Heart left ventricle (tissue), 16 donors: ENCODE data around the gene ADGRV1. TPM values are rescaled to one million over a fixed set of nuclear protein-coding genes. Genes with fewer than 3 reads are reported as not detected.
A peak's percentile ranks its signal among the peaks of the same experiment; 100 is the strongest.

Experiments used
- ATAC-seq, 4 donors: fragments of 200-7000 bp; cut with Tn5 transposase; one replicate each; pipeline ENCODE4 v1.9.1; 2020 to 2022; ENCODE audit warnings: moderate library complexity in 4 of 4, mild to moderate bottlenecking in 3 of 4, moderate number of reproducible peaks in 1 of 4
- DNase-seq, 5 donors: peaks; one replicate each; pipeline ENCODE4 v3.0.0-alpha.2; 2020
- H3K27ac ChIP-seq, 12 donors: fragments of 200-600 bp; sonication (generic) in 4 of 12; one replicate each; pipeline versions ENCODE4 v1.5.0 to v1.8.0; 2016 to 2022; ENCODE audit warnings: mild to moderate bottlenecking in 2 of 12
- H3K27me3 ChIP-seq, 9 donors: fragments of 200-600 bp; sonication (generic) in 2 of 9; one replicate each; pipeline versions ENCODE4 v1.5.1 to v1.8.0; 2016 to 2022; ENCODE audit warnings: mild to moderate bottlenecking in 3 of 9
- H3K36me3 ChIP-seq, 9 donors: fragments of 200-600 bp; sonication (generic) in 2 of 9; one replicate each; pipeline versions ENCODE4 v1.5.0 to v1.8.0; 2018 to 2022; ENCODE audit warnings: mild to moderate bottlenecking in 2 of 9
- H3K4me1 ChIP-seq, 12 donors: fragments of 200-600 bp; sonication (generic) in 4 of 12; one replicate each; pipeline versions ENCODE4 v1.5.0 to v1.8.0; 2016 to 2022; ENCODE audit warnings: mild to moderate bottlenecking in 3 of 12
- H3K4me3 ChIP-seq, 12 donors: fragments of 200-600 bp; sonication (generic) in 4 of 12; one replicate each; pipeline versions ENCODE4 v1.5.0 to v1.8.0; 2017 to 2022; ENCODE audit warnings: mild to moderate bottlenecking in 9 of 12, moderate library complexity in 4 of 12
- H3K9me3 ChIP-seq, 12 donors: fragments of 200-600 bp; sonication (generic) in 4 of 12; one replicate each; pipeline versions ENCODE4 v1.5.0 to v1.8.0; 2016 to 2022; ENCODE audit warnings: mild to moderate bottlenecking in 1 of 12
- CTCF ChIP-seq, 12 donors: fragments of 200-600 bp; sonication (generic) in 4 of 12; IDR thresholded peaks; one replicate each; pipeline versions ENCODE4 v1.5.0 to v1.8.0; 2018 to 2022; ENCODE audit warnings: antibody characterized with exemption in 12 of 12, mild to moderate bottlenecking in 5 of 12
- POLR2A ChIP-seq, 2 donors: fragments of 450-650 bp; IDR thresholded peaks; one replicate each; pipeline ENCODE4 v1.6.1; 2017; ENCODE audit warnings: antibody characterized with exemption in 2 of 2, mild to moderate bottlenecking in 2 of 2, moderate library complexity in 2 of 2
- WGBS, 4 donors: extraction: QIAGEN DNeasy Blood & Tissue Kit in 2 of 4; methylation state at CpG; one replicate each; pipeline versions ENCODE4 v1.1.5 to v1.1.7; 2013 to 2018; 5-methylcytosine and 5-hydroxymethylcytosine counted together
- intact Hi-C, 10 donors: fragments of 100-400 bp; cut with DNase I; formaldehyde crosslinking; loops; one replicate each; pipeline versions ENCODE4 v1.11.1 to v1.14.2; 2022
- polyA plus RNA-seq, 2 donors: library from polyadenylated mRNA; stranded (reverse); fragments of 200-250 nt; gene quantifications; one replicate each; pipeline ENCODE4 v1.2.3, GENCODE V29; 2013
- total RNA-seq, 9 donors: library from RNA; depleted of rRNA in 2 of 9; stranded (reverse); fragments of >200 nt in 2 of 9; fragmentation: NEBNext Ultra II Directional in 3 of 9; extraction: Animal tissue kit (Norgen Biotek cat#: 25700) in 3 of 9; gene quantifications; one replicate each; pipeline versions ENCODE4 v1.1.0 to v1.2.4, GENCODE V29; 2016 to 2023
- donor health status: ischemic (EF 13 %, LVEDD 7.1; RV severe dilation, severe dysfunction).
- donor health status: healthy with polysubstance abuse.
- donor health status: DM: no; HTN: yes; CAD: no.
- donor health status: DM: no; HTN: no; CAD: no.
- donor health status: ischemic (EF 25% LVEDD 6.9; RV normal size, moderate dysfunction).
- donor health status: ischemic (EF 25% LVEDD 5.7; RV mildly dilated, moderate dysfunction).
- donor health status: healthy.
- donor health status: DM: yes; HTN: yes; CAD: no.
- donor health status: ischemic (EF 35%, LVEDD 5.7; RV mildly dilated, moderate dysfunction).
- donor health status: nonischemic (EF 11% LVEDD 7.7; RV severe dilation, severe dysfunction).
- donor health status: DM: yes; HTN: yes; CAD: no.
- donor health status: PGD.
- donor health status: ischemic (EF 29% LVEDD 5.4; RV normal size, mild dysfunction).
- donor health status: nonischemic (EF 23%, LVEDD 6.1; RV moderate dilation, normal function).

Gene ADGRV1
- total and polyA plus RNA-seq, 11 donors, result 0.25 to 0.29 TPM; not detected in 9

GRCh38 chr5:90981177-90981576 lies 422.6 kb downstream of the ADGRV1 start:
- H3K9me3 ChIP-seq, result no peaks in the 10 kb centered on the region
- H3K27me3 ChIP-seq, result no peaks in the 10 kb centered on the region
- no peak for DNase-seq
- no peak overlapping the region for H3K4me3 ChIP-seq
- no peaks in the 10 kb centered on the region for H3K36me3 ChIP-seq
- WGBS, 4 donors, result 74 to 91% (median 87%) methylated on average over 5 of the region's 5 CpGs
- ATAC-seq, result no peak
- H3K27ac ChIP-seq, result no peak overlapping the region
- intact Hi-C loops, result no loop called here
- H3K4me1 ChIP-seq, result no peaks in the 10 kb centered on the region
- TF ChIP-seq CTCF (IDR thresholded peaks at IDR 0.05) (no peak), POLR2A (IDR thresholded peaks at IDR 0.05) (no peak)

DNA sequence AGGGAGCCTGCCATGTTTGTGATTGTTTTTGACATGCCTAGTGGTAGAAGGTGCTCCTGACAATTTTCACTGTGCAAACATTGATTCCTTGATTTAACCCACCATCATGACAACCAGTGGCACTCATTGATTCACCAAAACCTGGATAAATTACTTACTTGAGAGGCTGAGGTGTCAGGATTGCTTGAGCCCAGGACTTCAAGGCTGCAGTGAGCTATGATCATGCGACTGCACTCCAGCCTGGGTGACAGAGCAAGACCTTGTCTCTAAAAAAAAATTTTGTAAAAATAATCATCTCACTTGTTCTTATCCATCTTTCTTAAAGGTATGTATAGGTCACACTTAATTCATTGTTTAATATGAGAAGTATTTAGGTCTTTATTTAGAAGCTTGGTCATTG lies 423.2 kb downstream of the ADGRV1 start:
- Histone ChIP-seq H3K27me3 (no peaks in the 10 kb centered on the region), H3K4me1 (no peaks in the 10 kb centered on the region), H3K36me3 (no peaks in the 10 kb centered on the region), H3K27ac (no peak overlapping the region), H3K4me3 (no peak overlapping the region), H3K9me3 (no peaks in the 10 kb centered on the region)
- WGBS, 4 donors, result 0 to 100% (median 19%) methylated on average over 1 of the region's 1 CpG
- intact Hi-C loops, result no loop called here
- no peak for TF ChIP-seq CTCF (IDR thresholded peaks at IDR 0.05)
- TF ChIP-seq POLR2A (IDR thresholded peaks at IDR 0.05), result no peak
- DNase-seq (no peak), ATAC-seq (no peak)

DNA sequence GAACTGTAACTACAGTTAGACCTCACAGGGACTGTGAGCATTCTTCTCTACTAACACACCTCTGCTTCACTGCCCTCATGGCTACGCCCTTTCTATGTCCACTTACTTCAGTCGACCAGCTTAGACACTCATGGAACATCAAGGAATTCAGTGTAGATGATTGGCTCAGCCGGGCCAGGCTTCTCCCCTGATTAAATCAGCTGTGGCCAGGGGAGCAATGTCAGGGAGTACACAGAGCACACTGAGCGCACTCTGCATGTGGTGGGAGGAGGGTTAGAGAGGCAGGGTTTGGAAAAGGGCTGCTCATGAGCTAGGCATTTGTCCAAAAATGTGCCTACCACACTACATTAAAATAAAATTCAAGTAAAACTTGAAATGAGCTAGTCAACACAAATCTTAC lies 424.0 kb downstream of the ADGRV1 start:
- Histone ChIP-seq H3K4me3 (no peak overlapping the region), H3K9me3 (no peaks in the 10 kb centered on the region), H3K4me1 (no peaks in the 10 kb centered on the region), H3K36me3 (no peaks in the 10 kb centered on the region), H3K27me3 (no peaks in the 10 kb centered on the region), H3K27ac (no peak overlapping the region)
- 61 to 68% (median 64%) methylated on average over 4 of the region's 4 CpGs for whole genome bisulfite sequencing, 4 donors
- TF ChIP-seq POLR2A (IDR thresholded peaks at IDR 0.05), result no peak
- no peak for TF ChIP-seq CTCF (IDR thresholded peaks at IDR 0.05)
- intact Hi-C loops, result no loop called here
- no peak for DNase-seq
- ATAC-seq, result peak in 2 of 4 donors; percentile 48 to 66

DNA sequence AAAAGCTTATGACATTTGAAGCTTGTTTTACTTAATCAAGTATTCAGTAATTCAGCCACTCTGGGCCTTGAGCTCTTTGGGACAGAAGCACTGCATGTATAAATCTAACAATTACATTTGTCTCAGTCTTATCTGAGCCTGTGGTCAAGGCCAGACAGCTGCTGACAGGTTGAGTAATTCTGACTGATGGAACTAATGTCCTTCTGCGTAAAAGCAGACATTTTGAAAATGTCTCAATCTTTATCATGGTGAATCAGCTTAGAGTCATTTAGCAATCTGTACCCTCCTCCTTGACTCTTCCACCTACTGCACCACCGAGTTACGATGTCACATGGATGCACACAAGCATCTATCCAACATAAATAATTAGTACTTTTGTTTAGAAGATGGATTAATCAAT lies 424.6 kb downstream of the ADGRV1 start:
- DNase-seq (no peak), ATAC-seq (peak in 3 of 4 donors; percentile 13 to 91 (median 70))
- Histone ChIP-seq H3K36me3 (no peaks in the 10 kb centered on the region), H3K4me1 (no peaks in the 10 kb centered on the region), H3K27ac (no peak overlapping the region), H3K27me3 (no peaks in the 10 kb centered on the region), H3K9me3 (no peaks in the 10 kb centered on the region), H3K4me3 (no peak overlapping the region)
- no peak for TF ChIP-seq POLR2A (IDR thresholded peaks at IDR 0.05)
- no peak for TF ChIP-seq CTCF (IDR thresholded peaks at IDR 0.05)
- 76 to 80% (median 77%) methylated on average over 3 of the region's 3 CpGs for WGBS, 4 donors
- intact Hi-C loops, result no loop called here
